GM19467 (cell line): ENCODE data around the gene SLX4IP.

Experiments
- ATAC-seq: cut with Tn5 transposase; IDR thresholded peaks from one replicate; pipeline ENCODE4 v1.9.1; 2021; ENCODE audit warnings: mild to moderate bottlenecking, moderate library complexity; ENCODE audit not compliant: unreplicated experiment

The SLX4IP gene

DNA sequence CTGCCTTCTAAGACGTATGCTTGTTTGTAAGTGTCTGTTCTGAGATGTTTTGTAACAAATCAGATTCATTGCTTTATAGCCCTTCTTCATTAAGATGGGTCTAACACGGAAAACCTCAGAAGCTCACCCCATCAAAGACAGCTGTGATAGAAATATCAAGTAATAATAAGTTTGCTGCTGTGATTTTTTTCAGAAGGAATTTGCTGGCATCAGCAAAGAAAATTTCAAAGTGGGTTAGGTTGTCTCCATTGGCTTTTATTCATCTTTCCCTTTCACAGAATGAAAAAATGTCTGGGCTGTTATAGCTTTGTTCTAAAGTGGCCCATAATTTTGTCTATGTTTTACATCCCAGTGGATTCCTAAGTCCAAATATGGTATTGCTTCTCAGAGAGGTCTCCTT is 81.4 kb downstream of the SLX4IP start:
- ATAC-seq = no peak

DNA sequence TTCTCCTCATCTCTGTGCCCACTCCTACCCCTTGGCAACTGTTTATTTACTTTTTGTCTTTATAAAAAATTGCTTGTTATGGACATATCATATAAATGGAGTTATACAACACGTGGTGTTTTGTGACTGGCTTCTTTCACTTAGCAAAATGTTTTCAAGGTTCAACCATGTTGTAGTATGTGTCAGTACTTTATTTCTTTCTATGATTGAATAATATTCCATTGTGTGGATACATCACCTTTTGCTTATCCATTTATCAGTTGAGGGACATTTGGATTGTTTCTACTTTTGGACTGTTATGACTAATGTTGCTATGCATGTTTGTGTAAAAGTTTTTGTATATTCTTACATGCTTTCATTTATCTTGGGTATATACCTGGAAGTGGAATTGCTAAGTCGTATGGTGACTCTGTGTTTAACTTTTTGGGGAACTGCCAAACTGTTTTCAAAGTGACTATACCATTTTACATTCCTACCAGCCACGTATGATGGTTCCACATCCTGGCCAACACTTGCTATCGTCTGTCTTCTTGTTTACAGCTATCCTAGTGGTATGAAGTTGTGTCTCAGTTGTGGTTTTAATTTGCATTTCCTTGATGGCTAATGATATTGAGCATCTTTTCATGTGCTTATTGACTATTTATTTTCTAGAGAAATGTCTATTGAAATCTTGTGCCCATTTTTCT is 84.4 kb downstream of the SLX4IP start:
- peak; percentile 57 for ATAC-seq

DNA sequence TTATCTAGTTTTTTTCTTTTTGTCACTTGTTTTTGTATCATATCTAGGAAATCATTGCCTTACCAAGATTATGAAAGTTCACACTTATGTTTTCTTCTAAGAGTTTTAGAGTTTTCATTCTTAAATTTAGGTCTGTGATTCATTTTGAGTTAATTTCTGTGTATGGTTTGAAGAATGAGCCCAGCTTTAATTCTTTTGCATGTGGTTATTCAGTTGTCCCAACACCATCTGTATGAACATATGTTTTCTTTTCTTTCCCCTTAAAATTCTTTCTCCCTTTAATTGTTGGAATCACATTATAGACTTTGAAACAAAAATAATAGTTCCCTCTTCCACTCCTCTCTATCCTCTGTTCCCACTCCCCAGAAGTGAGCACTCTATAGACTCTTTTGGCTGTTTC is 85.4 kb downstream of the SLX4IP start:
- ATAC-seq = no peak

DNA sequence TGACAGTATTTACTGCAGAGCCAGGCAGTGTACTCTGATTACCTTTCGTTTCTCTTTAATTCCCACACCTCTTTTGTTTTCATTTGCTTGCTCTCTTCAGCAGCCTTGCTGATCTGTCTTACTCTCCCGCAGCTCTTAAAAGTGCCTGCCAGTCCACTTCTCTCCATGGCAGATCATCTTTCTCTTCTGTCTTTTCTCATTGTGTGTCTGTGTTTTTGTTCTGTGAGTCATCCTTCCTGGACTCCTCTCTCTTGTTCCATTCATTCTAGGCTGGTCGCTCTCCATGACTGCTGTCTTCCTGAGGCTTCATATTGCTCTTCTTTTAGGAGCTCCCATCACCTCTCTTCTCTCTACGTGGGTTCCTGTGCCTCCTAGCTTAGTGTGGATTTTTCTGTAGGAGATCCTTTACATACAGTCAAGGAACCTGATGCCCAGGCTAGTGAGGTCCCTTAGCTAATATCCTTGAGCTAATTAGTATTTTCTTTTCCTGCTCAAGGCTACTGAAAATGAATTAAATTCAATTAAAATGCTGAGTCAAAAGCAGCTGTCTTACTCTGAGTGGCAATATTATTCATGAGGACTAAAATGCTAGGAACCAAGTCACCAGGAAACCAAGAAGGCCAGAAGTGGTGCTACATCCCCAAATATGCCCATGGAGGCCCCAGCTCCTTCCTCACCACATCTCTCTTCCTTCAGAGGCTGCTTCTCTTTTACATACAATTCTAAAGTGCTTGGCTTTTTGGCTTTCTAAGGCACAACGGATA is 86.1 kb downstream of the SLX4IP start:
- ATAC-seq = no peak

DNA sequence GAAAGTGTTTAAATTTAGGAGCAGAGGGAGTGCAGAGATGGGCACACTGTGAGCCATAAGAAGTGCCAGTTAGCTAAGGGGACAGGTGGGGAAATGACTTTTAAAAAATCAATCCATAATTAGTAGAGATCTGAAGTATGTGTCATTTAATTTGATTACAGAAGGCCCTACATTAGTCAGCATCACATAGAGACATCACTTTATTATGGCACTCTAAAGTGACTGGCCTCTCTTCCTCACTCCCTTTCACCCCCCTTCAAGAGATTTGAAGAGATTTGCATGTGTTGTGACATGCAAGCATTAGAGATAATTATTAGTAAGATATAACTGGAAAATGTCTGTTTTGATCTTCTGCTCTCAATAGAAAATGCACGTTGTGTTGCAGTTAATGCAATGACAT is 86.7 kb downstream of the SLX4IP start:
- no peak for ATAC-seq

DNA sequence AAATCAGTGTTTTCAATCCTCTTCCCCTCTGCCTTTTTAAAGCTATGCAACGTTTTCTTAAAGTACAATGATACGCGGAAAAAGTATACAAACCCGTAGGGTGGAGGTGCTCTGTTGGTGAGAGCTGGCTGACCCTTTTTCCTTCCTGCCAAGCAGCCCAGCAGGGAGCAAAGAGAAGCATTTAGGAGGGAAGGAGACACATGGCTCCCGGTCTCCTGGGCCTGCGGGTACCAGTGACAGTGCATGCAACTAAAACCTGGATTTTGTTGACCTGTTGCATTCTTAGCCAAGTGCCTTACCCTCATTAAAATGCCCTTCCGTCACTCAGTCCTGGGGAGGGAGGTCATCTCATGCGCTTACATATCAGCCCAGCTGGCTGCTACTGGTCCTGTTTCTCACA is 87.2 kb downstream of the SLX4IP start:
- ATAC-seq = no peak

DNA sequence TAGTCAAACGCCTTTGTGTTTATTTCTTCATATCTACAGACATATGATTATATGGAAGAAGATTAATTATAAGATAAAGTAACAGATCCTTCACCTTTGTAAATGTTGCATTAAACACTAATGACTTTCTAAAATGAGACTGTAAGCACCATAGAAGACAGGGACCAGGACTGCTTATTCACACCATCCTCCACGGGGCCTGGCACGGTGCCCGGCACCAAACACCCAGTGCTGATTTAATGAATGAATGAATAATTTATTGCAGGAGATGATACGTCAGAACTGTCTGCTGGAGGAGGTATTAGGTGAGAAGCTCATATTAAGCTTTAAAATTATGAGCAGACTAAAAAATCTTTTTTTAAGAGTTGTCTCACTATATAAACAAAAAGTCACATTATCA is 88.3 kb downstream of the SLX4IP start:
- no peak for ATAC-seq

DNA sequence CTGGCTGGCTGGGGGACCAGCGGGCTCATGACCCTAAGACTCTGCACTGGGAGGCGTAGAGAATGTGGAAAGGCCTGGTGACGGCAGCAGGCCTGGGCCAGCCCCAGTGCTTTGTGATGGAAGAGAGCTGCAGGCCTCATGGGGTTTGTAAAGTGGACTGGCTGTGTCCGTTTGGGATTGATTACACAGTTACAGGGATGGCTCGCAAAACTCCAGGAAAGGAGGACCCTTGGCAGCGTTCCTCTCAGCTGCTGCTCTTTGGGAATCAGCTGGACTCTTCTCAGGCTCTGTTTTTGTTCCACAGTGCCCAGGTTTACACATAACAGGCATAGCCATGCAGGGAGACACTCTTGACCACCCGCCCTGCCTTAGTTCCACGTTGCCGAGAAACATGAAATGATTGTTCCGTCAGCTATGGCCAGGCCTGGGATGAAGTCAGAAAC is 89.0 kb downstream of the SLX4IP start:
- ATAC-seq = no peak

DNA sequence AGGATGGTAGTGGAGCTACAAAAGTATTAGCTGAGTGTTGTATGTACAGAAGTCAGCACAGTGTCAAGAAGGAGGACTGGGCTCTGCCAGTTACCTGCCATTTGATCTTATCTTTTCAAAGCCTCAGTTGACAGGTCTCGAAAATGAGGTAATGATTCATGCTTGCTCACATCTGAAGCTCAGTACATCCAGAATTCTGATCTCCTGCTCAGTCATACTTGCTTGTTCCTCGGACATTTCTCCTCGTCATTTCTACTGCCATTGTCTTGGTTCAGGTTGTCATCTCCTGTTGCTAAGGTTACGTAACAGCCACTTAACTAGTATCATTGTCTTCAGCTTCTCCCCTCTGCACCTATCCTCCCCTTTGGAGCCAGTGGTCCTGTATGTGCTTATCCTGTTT is 89.5 kb downstream of the SLX4IP start:
- no peak for ATAC-seq

DNA sequence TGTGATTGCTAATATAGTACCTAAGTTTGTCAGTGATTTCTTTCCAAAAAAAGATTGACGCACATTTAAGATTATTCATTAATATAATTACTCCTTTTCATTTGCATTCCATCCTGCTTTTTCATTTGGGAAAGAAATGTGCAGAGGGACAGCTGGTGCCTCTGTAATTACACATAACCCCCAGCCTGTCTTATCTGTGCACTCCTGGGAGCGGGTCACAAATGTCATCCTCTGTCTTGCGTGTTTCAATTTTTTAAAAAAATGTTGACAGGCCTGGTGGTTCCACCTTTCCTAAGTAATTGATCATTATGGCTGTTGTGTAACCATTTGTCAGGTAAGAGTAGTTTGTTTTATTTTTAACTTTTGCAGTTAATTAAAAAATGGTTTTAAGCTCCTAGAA is 92.7 kb downstream of the SLX4IP start:
- no peak for ATAC-seq

DNA sequence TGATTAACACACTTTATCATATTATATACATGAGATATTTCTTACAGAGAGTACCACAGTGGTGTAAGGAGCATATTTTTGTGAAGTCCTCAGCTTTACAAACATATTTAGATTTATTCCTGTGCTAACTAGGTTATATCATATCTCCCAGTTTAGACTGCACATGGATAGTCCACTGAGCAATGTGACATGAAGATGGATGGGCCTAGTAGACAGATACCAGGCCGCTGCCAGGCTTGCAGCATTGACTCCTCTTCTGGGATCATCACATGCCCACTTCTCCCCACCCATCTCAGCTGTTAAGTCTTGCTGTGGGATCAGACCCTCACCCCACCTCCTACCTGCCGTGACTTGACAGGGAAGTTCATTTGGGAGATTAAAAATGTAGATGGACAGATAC is 95.8 kb downstream of the SLX4IP start:
- ATAC-seq = no peak

DNA sequence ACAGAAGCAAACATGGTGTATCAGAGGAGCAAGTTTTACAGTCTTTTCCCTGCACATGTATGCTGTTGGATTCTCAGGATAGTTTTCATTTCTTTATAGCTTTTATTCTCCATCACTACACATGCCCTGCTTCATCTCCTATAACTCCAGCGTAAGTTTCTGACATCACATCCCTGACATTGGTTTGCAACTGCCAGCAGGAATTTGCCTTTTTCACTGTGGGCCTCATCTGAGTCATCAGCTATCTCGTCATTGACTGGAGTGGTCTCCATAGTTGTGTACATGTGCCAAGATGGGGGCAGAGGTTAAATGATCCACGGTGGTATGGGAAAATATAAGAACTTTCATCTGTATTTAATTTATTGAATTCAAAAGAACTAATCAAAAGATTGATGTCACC is 96.7 kb downstream of the SLX4IP start:
- ATAC-seq = no peak

DNA sequence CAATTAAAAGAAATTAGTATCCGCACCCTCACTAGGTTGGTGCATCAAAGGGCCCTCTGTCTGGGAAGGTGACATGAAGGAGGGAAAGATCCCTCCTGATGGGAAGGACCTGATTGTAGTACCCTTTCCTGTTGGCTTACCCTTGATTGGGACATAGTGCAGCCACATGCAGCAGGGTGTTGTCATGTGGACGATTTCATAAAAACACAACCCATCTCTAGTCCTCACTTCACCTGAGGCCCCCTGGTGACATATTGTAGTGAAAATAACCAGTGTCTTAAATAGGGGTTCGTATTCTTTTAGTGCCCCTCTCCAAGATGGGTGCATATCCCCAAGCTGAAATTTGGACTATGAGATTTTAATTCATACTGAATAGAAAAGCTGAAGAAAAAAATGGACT is 97.3 kb downstream of the SLX4IP start:
- ATAC-seq = no peak

DNA sequence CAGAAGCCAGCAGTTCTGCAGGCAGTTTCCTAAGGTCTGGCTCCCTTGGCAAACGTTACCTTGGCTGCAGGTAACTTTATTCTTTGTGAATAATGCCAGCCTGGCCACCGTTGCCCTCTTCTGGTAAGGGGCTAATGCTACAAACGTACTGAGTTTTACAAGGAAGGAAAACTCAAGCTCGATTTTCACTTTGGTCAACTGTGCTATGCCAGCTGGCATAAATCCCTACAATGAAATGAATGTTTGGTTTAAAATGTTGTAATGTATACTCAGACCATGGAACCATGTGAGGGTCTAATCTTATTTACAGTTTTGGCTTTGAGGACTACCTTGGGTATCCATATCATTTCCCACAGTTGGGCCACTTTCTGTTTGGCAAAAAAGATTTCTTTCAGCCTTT is 101.4 kb downstream of the SLX4IP start:
- no peak for ATAC-seq

DNA sequence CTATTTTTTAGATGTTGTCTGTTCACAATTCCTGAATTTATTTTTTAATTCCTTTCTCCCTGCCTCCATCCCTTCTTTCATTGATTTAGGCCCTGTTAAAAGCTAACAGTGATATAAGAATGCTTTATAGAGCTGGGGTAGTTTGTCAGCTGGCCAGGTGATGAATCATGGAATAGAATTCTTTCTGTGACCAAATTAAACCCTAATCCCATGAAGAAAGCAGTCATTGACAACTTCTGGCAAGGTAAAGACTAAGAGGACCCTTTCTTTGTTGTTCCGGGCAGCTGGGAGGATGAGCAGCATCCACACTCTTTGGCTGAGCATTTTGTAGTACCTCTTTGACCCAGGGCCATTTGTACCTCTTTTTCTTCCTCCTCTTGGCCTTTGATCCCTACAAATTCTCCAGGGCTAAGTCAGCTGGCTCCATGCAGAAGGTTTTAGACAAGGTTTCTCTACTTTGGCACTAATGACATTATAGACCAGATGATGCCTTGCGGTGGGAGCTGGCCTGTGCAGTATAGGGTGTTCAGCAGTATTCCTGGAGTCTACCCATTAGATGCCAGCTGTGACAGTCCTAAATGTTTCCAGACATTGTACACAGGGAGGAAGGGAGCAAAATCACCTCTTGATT is 102.9 kb downstream of the SLX4IP start:
- no peak for ATAC-seq

DNA sequence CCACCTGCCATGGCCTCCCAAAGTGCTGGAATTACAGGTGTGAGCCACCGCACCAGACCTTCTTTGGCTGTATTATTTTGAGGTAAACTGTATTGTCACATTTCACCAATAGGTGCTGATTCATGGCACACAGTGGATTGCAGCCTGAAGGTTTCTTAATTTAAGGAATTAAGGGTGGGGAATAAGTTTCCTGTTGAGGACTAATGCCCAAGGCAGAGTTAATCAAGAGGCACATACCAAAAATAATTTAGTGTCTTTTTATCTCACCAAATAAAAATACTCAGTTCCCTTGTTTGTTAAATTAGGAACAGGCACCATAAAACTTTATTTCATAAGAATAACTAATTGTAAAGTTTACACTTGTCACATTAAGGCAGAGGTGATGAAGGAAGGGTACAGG is 103.7 kb downstream of the SLX4IP start:
- no peak for ATAC-seq

DNA sequence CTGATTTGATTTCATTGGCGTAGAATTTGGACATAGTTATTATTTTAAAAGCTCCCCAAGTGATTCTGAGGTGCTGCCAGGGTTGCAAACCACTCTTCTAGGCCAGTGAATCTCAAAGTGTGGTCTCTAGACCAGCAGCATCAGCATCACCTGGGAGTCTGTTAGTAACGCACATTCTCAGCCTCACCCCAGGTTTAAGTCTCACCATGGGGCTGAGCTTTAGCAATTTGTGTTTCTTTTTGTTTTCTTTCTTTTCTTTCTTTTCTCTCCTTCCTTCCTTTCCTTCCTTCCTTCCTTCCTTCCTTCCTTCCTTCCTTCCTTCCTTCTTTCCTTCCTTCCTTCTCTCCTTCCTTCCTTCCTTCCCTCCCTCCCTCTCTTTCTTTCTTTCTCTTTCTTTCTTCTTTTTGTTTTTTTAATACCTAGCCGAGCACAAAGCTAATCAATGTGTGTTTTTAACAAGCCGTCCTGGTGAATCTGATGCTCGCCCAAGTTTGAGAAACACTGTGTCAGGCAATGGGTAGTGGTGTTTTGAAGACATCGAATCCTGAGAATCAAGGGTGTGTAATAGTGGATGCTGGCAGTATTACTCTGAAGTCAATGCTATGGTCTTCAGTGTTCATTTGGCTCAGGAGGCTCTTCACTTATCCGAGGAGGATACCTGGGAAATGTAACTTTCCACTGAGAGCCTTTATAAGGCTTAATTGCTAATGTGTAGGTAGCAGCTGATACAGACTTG is 104.9 kb downstream of the SLX4IP start:
- ATAC-seq = no peak

DNA sequence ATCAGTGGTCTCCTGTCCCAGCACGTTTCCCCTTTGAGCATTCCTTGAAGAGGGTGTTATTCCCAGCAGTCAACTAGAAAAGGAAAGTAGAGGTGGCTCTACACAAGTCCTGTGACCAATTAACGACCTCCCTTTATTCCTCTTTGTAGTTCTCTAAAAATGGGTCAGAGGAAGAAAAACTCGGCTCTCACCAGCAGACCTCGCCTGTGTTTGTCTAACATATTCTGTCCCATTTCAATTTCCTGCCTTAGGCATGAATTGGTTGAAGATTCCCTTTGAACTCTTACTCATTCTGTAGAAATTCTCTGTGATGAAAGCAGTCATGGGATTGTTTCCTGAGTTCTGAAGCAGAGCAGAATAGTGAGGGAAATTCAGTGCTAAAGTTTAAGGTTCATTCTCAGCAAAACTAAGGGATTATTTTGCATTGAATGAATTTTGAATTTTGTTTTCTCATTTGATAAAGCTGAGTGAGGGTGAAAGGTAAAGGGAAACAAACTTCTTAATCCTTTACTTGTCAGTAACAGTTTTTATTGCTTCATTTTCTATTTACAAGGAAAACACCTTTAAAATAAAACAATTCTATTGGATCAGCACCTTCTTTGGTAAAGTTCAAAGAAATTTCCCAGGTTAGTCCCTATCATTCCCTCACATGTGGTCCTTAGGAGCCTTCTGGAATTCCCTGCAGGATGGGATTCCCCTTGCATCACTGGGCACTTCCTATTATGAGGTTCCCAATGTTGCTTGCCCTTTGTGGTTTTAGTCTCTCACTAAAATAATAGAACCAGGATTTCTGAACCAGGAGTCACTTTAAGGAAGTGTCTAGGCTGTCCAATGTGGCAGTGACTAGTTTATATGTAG is 105.8 kb downstream of the SLX4IP start:
- ATAC-seq = no peak

DNA sequence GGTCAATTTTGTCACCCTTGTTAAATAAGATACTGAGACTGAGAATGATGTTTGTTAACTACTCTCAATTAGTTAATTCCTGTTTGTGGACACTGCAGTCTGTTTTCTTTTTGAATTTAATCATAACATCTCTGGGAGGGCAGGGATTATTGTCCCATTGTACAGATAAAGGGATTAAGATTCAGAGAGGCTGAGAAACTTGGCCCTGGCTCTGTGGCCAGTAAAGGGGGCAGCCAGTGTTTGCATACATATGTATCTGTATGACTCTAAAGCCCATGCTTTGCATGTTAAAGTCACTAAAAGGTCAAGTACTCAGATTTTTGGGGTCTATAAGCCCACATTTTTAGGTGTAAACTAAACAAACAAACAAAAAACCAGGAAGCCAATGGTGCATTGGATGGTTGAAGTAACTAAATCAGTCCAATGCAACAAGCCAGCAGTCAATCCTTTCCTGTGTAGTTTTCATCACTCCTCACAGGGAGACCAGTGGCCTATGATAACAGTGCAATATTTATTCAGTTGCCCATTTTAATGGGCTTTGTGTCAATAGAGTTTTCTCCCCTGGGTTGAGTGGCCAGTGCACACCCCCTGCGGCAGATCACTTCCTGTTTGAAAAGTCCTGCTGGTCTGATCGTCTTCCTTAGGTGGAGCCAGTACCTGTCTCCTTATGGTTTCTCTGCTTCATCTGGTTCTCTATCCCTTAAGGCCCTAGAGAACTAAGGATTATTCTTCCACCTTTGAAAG is 106.7 kb downstream of the SLX4IP start:
- no peak for ATAC-seq

DNA sequence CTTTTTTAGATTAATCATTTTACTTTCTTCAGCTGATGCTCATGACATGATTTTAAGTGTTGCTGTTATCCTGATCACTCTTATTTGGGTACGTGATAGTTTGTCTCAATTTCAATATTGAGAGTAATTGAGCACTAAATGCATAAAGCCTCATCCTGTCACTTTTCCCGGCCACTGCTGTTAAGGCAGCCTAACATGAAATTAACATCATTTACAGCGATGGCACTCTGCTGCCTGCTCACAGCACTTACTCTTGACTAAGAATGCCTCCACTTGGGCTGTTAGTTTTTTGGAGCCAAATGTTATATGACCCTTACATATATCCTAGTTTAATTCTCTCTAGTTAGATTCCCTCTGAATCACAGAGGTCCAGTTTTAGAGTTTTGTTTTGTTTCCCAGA is 107.3 kb downstream of the SLX4IP start:
- ATAC-seq = no peak
